Activated CD4-positive, alpha-beta T cell treated with anti-CD3 and anti-CD28 coated beads for 4 hours (primary cell): ENCODE data around the gene HRH1.
"Not testable (repeated sequence)": the region's sequence is repeated elsewhere in the genome, so short reads cannot be mapped to it uniquely, and the experiment has no call there.

Experiments used
- DNase-seq, 2 donors: peaks; one replicate each; pipeline ENCODE4 v3.0.0-alpha.2; 2020

The HRH1 gene

GRCh38 chr3:11173828-11174465, 19.7 kb downstream of the HRH1 start:
- DNase-seq, result no peak

GRCh38 chr3:11178421-11178820, 24.1 kb downstream of the HRH1 start:
- DNase-seq, result no peak

GRCh38 chr3:11184328-11184969, 30.2 kb downstream of the HRH1 start:
- DNase-seq, result not testable (repeated sequence)

GRCh38 chr3:11185144-11185543, 30.9 kb downstream of the HRH1 start:
- no peak for DNase-seq

GRCh38 chr3:11185564-11186317, 31.4 kb downstream of the HRH1 start:
- no peak for DNase-seq

- no peak for DNase-seq
Observed at GRCh38 chr3:11186318-11186692, 32.0 kb downstream of the HRH1 start.

- no peak for DNase-seq
Observed at GRCh38 chr3:11186771-11187191, 32.5 kb downstream of the HRH1 start.

- no peak for DNase-seq
Observed at GRCh38 chr3:11187681-11188080, 33.4 kb downstream of the HRH1 start.

- DNase-seq, result no peak
Observed at GRCh38 chr3:11188231-11188630, 33.9 kb downstream of the HRH1 start.

- DNase-seq, result no peak
Observed at GRCh38 chr3:11195201-11195600, 40.9 kb downstream of the HRH1 start.

- DNase-seq, result no peak
Observed at GRCh38 chr3:11195721-11196332, 41.5 kb downstream of the HRH1 start.

GRCh38 chr3:11197484-11197883, 43.2 kb downstream of the HRH1 start:
- no peak for DNase-seq

- DNase-seq, result no peak
Observed at GRCh38 chr3:11198070-11198469, 43.8 kb downstream of the HRH1 start.

GRCh38 chr3:11198495-11198894, 44.2 kb downstream of the HRH1 start:
- no peak for DNase-seq

GRCh38 chr3:11199902-11200845, 45.9 kb downstream of the HRH1 start:
- no peak for DNase-seq

- no peak for DNase-seq
Observed at GRCh38 chr3:11201251-11202019, 47.1 kb downstream of the HRH1 start.

- DNase-seq, result no peak
Observed at GRCh38 chr3:11203961-11204360, 49.7 kb downstream of the HRH1 start.

GRCh38 chr3:11204697-11205348, 50.5 kb downstream of the HRH1 start:
- DNase-seq, result no peak

- not testable (repeated sequence) for DNase-seq
Observed at GRCh38 chr3:11205881-11206280, 51.6 kb downstream of the HRH1 start.

GRCh38 chr3:11206316-11206715, 52.0 kb downstream of the HRH1 start:
- DNase-seq, result no peak

GRCh38 chr3:11206953-11207352, 52.7 kb downstream of the HRH1 start:
- no peak for DNase-seq
